Measurements from ENCODE around the gene TUBGCP3. TPM values are rescaled to one million over a fixed set of nuclear protein-coding genes. Genes with fewer than 3 reads are reported as not detected.
"Not testable (repeated sequence)": the region's sequence is repeated elsewhere in the genome, so short reads cannot be mapped to it uniquely, and the experiment has no call there.

The TUBGCP3 gene
- polyA plus RNA-seq, 3 donors, result 27.8 to 40.6 (median 36.0) TPM

DNA sequence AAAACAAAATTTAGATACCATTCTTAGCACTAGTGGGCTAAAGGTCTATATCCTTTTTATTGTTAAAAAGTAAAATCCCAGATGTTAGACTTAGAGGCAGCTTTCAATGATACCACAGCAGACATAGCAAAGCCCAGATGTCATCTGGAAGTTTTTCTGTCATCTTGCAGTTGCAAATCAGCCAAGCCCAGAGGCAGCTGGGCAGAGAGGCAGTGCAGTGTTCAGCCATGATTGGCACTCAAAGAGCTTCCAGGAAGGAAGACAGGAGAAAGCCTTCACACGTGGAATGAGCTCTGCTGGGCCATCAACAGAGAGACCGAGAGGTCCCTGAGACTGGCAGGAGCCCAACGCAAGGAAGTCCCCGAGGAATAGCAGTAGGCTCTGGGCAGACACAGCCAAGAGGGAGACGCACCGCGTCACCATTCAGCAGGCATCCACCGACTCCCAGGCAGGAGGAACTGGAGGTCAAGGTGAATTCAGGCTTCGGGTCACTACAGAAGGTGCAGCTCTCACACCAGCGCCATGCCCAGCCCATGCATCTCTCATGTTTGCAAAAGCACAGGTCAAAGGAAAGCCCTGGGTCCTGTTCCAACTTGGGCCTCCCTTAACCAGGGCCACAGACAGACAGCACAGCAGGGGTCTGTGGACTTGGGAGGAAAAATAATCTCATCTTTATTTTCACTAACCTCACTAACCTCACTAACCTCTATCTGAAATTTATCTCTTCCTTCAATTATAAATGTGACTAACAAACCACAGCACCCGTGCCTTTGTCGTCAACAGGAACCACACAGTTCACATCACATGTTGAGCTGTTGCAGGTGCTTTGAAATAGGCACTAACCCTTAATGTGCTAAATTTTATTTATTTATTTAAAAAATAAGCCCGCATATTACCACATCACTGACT is 54.9 kb downstream of the TUBGCP3 start:
- DNase-seq, result no peak

DNA sequence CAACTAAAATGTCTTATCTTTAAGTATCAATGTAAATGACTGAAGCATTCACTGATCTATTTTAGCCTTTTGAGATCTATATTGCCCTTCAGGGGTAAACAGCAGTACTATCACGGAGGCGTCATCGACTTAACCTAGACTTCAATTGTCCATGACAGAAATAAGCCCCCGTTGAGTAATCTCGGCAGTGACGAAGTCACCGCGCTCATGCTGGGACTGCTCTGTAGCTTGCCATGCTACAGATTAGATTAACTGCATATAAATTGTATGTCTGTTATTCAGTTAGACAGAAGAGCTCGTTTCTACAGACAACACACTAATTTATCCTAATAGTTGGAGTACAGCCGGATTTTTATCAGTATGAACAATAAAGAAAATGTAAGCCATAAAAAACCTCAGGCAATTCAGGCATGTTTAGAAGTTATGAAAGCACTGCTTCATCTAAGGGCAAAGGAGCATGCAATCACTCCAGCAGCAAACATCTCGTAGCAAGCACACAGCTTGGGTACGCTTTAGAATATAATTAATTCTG is 56.6 kb downstream of the TUBGCP3 start:
- no peak for DNase-seq

DNA sequence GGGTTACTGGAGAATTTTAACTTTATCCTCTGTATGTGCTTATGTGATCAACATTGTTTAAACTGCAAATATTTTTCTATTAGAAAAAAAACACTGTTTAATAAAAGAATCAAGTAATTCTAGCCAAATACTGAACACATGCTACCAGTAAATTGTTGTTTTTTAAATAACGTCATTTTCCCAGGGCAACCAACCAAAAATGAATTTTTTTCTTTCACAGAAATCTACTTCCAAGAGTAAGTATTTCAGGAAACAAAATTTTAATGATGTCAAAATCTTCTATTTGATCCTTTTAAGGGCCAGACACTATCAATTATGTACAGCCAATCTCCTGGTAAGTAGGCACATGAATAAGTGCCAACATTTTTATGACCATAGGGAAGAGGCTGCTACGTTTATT is 57.1 kb downstream of the TUBGCP3 start:
- DNase-seq, result no peak

DNA sequence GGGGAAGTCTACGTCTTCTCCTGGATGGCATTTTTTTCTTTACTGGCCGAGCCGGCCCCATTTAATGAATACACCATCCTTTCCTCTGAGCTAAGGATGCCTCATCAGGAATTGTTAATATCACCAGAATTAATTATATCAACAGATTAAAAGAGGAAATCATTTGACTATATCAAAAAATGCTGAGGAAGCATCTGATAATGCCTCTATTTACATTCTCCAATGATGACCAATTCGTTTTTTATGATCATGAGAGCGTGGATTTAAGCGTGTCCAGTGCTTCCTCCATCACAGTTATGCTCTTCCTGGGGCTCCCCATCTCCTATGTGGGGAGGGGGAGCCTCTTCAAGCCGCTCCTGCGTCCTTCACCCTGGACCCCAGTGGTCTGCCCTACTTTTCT is 58.7 kb downstream of the TUBGCP3 start:
- DNase-seq, result no peak

DNA sequence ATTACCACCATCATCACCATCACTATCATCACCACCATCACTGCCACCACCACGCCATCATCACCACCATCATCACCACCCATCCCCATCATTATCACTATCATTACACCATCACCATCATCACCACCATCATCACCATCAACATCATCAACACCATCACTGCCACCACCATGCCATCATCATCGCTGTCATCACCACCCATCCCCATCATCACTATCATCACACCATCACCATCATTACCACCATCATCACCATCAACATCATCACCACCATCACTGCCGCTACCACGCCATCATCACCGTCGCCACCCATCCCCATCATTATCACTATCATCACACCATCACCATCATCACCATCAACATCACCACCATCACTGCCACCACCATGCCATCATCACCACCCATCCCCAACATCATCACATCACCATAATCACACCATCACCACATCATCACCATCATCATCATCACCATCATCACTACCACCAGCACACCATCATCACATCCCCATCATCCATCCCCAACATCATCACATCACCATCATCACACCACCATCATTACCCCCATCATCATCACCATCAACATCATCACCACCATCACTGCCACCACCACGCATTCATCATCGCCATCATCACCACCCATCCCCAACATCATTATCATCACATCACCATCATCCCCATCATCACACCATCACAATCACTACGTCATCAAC is 61.7 kb downstream of the TUBGCP3 start:
- no peak for DNase-seq

DNA sequence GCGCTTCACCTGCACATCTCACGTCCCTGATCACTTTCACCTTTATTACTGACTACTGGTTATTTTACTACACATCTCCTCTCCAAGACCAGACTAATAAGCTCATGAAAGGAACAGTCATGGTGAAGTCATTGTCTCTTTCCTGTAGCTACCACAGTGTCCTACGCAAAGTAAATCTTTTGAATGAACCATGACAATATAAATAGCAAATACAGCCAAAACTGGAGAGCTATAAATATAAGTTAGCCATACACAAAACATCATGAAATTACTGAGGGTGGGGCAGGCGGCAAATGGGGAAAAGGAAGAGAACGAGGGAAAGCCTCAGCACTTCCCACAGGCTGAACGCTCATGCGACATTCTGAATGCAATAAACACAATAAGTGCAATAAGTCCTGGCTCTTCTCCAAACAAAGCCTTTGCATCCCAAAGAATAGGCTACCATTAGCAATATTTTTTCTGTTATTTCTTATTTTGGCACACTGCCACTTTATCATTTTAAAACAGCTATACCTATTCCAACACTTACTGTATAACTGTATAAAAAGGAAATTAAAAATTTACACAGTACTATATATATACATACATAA is 62.5 kb downstream of the TUBGCP3 start:
- DNase-seq, result no peak

DNA sequence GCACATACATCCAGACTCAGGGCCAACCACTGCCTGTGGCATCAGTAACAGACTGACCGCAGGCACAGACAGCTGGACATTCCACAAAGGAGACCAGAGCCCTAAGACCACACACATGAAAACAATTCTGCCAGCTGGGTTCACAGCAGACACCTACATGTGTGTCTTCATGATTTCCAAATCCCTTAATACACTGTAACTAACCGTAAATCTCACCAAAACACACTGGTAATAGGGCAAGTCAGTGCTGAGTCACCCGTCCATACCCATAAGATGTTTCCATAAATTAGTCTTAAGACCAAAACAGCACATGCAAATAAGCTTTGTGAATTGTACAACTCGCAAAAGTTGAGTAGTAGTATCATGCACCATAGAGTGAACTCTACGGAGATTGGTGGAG is 65.4 kb downstream of the TUBGCP3 start:
- no peak for DNase-seq

DNA sequence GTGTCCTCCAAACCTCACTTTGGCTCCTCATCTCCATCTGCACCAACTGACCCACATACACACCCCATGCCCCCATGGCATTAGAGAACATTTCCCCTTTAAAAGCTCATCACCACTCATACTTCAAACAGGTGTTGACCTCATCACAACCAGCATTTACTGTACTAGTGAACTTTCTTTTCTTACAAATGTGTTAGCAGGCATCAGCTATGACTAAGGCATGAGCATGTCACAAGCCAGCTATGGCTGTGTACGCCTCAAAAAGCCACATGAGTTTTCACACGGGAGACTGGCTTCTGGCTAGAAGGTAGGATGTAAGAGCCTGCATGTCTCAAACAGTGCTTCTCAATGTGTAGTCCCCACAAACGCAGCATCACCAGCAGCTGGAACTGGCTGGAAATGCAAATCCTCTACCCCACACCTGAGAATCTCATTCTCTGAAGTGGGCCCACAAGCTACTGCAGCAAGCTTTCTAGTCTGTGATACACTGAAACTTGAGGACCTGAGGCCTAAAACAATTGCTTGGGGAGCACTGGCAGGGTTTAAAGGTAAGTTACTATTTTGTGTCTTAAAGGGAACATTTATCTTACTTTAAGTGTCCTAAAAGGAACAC is 66.8 kb downstream of the TUBGCP3 start:
- no peak for DNase-seq

DNA sequence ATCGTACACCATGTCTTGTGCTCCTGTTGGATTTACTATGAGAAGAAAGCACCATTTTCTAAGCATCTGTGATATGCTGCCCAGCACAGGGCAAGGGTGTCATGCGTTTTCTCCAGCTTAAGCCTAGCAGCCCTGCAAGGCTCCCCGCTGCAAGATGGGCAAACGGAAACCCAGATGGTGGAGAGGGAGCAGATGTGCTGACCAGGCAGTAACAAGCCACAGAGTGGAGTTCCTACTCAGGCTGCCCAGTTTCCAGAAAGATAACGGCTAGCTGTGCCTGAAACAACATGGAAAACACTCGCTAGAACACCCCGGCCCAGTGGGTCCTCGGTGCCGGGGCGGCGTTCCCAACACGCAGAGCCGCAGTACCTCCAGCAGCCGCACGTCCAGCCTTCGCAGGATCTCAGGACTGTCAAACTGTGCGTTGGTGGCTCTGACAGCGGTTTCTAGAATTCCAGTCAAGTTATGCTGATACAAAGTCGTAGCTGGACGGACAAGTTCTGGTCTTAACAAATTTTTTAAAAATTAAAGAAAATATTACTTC is 68.4 kb downstream of the TUBGCP3 start:
- no peak for DNase-seq

DNA sequence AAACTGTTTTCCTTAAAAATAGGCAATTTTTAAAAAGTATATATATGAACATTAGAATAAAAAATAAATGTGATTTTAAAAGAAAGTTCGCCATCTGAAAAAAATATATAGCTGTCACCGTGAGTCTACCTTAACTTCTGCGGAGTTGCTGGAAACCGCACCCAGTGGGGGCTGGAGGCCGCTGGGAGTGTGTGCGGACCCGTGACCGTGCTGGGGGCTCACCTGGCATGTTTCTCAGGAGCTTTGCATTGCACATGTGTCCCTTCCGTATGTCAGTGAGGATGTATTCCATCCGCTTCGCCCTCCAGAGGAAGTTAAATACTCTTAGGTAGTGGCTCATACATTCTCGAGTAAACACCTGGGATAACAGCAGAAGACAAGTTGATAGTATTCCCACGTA is 71.7 kb downstream of the TUBGCP3 start:
- DNase-seq, result no peak

DNA sequence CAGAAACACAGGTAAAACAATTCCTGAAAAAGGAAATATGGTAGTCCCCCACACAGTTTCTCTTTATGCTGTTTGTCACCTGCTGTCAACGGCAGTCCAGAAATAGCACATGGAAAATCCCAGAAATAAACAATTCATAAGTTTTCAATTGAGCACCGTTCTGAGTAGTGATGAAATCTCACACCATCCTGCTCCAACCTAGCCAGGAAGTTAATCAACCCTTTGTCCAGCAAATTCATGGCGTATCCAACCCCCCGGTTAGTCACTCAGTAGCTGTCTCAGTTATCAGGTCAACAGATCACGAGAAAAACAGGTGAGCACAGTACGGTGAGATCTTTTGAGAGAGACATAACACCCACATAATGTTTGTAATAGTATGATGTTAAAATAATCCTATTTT is 74.2 kb downstream of the TUBGCP3 start:
- no peak for DNase-seq

DNA sequence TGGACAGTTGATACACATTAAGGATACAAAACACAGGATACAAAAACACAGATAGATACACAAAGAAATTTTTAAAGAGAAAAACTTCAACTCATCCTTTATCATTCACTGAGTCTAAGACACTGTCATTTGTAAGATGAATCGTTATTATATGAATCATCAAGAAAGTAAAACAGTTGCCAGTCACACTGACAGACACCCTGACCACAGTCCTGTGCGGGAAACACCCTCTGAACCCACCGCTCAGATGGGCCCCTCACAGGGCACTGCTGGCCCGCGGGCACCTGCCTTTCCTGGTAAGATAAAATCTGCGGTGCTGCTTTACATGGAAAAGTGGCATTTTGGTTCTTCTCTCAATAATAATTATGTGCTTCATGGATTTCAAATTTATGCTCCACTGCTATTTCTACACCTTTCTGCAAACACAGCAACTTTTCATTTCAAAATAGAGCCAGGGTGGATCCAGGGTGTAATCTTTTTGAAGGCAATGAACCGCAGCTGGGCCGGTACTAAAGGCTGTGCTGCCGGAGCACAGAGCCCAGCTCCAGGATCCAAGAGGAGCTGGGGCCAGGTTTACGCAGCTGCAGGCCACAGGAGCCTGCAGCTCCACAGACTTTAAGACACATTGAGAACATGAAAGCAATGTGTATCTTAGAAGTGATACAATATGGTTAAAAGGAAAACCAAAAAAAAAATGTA is 76.8 kb downstream of the TUBGCP3 start:
- DNase-seq, result no peak

DNA sequence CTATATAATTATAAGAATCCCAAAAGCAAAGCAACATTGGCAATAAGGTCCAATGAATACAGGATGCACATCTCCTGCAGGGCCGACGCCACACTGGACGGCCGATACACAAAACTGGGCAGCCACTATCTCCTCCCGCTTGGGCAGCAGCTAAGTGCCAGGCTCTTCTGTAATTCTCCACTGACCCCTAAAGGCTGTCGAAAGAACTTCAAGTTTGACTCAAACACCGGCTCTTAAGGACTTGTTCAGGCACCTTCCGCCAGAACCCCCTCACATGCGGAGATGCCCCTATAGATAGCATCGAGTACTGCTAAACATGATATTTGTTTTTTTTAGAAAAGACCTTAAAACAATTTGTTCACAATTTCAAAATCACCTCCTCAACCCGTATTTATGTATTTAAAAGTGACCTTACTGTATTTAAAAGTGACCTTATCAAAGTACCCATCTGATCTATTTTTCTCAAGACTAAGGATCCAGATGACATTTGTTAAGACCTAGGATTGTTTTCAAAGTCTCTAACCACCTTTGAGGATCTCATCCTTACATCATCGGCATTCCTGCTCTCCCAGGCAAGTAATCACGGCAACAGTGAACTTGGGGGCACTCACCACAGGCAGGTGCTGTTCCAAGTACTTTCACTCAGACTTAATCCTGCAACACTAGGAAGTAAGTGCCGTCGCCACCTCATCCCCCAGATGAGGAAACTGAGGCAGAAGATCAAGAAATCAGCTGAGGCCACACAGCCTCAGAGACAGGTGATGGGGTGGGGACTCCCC is 77.8 kb downstream of the TUBGCP3 start:
- peak; percentile 71 for DNase-seq

DNA sequence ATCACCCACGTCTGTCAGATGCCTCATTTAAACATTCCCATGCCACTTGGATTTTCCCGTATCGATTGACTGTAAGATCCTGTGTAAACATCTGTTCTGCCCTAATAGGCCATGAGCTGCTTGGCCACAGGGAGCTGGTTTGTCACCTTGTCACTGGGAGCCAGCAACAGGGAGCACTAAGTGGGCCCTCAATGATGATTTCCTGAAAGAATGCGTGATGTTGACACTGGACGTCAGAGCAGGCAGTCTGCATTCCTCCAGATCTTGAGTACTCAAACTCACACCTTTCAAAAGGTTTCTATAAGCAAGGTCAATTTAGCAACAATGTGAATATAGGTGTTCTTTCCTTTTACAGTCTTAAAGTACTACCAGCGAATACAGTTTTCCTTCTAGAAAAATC is 78.8 kb downstream of the TUBGCP3 start:
- DNase-seq, result no peak

DNA sequence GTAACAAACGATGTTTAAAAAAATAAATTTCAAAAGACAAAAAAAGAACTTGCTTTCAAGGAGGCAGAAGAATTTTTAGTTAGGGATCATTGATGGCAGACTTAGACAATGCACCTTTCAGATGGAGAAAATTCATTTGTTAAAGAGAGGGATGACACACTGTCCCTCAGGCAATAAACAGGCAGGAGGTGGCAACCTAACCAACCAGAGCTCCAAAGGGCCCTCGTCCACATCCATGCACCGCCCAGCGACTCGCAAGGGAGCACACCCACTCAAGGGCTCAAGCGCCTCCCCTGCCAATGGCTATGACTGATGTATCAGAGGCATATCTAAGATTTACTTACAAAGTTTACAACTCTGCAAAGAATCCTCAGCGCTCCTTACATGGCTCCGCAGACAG is 81.9 kb downstream of the TUBGCP3 start:
- no peak for DNase-seq

DNA sequence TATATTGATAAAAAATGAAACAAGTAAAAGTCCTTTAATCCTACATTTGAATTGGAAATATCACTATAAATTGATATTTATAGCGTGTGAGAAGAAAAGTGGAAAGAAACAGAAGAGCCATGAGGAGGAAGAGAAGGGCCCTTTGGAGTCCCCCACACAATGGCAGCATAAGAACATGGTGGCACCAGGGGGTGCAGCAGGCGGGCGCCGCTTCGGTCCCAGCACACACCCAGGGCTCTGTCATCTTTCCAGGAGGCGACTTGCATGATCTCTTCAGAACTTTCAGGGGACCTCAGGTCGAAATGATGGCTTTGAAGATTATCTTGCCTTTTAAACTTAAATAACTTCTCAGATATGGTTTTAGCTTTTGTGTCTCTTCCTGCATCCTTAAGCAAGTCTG is 91.8 kb downstream of the TUBGCP3 start:
- no peak for DNase-seq

DNA sequence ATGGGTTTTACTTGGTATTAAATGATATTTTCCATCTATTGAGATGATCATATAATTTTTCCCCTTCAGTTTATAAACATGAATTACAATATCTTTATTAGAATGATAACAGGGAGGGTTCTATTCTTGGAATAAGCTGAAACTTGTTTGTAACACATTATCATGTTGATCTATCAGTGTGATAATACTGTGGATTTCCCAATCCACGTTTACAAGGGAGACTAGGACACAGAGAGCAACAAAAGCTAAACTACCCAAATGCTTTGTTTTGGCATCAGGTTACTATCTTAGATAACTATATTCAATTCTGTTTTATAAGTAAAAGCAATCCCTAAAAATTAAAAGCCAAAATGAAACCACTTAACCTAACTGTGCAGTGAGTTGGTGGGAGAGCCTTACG is 92.5 kb downstream of the TUBGCP3 start:
- DNase-seq, result no peak

DNA sequence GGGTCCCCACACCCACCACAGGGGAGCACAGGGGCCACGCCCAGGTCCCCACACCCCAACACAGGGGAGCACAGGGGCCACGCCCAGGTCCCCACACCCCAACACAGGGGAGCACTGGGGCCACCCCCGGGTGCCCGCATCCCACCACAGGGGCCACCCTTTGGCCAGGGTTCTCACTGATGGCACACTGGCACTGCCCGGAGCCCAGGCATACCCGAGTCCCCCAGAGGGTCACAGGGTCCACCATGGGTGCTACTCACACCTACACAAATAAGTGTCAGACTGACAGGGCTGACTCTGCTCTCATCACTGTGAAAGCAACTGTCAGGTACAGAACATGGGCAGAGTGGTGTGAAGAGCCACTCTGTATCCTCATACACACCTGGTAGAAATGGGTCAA is 98.8 kb downstream of the TUBGCP3 start:
- DNase-seq, result no peak

DNA sequence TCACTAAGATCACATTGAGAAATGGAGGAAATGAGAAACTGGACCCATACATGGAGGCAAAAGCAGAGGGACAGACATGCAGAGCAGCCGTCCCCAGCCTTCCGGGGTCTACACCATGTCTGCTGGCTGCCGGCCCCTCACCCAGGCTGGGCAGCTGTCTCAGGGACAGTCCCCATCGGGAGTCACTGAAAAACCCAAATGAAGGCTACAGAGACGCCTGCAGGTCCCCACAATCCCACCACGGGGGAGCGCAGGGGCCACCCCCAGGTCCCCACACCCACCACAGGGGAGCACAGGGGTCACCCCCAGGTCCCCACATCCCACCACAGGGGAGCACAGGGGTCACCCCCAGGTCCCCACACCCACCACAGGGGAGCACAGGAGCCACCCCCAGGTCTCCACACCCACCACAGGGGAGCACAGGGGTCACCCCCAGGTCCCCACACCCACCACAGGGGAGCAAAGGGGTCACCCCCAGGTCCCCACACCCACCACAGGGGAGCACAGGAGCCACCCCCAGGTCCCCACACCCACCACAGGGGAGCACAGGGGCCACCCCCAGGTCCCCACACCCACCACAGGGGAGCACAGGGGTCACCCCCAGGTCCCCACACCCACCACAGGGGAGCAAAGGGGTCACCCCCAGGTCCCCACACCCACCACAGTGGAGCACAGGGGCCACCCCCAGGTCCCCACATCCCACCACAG is 99.5 kb downstream of the TUBGCP3 start:
- not testable (repeated sequence) for DNase-seq

DNA sequence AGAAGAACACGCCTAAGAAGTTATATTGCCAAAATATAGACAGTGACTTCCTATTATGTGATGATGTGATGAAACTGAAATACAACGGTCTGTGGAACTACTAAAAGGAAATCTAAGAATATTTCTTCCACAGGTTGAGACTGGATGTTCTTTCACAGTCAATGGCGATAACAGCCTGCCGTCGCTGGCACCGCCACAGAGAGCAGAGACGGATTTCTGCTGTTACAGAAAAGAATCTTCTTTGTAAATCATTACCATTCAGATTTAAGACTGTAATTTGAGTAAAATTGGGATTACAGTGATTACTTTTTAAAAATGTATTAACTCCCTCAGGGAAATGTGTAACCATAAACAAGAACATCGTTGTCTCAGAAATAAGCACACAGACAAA is 100.8 kb downstream of the TUBGCP3 start:
- DNase-seq, result no peak

Data from renal pelvis (tissue), 4 donors.